Neutrophil (primary cell): ENCODE results near the gene NUDC.

Experiments
- H3K27ac ChIP-seq: fragments of 200-600 bp; sonication (generic); 2 replicates; pipeline ENCODE4 v1.5.1; 2016; ENCODE audit warnings: mild to moderate bottlenecking, moderate library complexity
- H3K27me3 ChIP-seq: fragments of 200-600 bp; sonication (generic); 2 replicates; pipeline ENCODE4 v1.6.0; 2016; ENCODE audit warnings: mild to moderate bottlenecking
- H3K36me3 ChIP-seq: fragments of 200-600 bp; sonication (generic); 2 replicates; pipeline ENCODE4 v1.5.1; 2017
- H3K4me1 ChIP-seq, 2 experiments: fragments of 200-600 bp in 1 of 2; sonication (generic) in 1 of 2; 1 replicate in 1 of 2; 2 replicates in 1 of 2; pipeline versions ENCODE4 v1.5.1 to v1.6.1; 2013 to 2016; ENCODE audit warnings: low read depth in 1 of 2, low read length in 1 of 2, mild to moderate bottlenecking in 1 of 2, moderate library complexity in 1 of 2; ENCODE audit not compliant: control insufficient read depth in 1 of 2, insufficient read depth in 1 of 2
- H3K4me3 ChIP-seq, 2 experiments: fragments of 200-600 bp in 1 of 2; sonication (generic) in 1 of 2; 1 replicate in 1 of 2; 2 replicates in 1 of 2; pipeline ENCODE4 v1.5.1; 2013 to 2016; ENCODE audit warnings: low read depth in 1 of 2, low read length in 1 of 2, mild to moderate bottlenecking in 1 of 2, moderate library complexity in 1 of 2
- H3K9me3 ChIP-seq: fragments of 200-600 bp; sonication (generic); 2 replicates; pipeline ENCODE4 v1.5.1; 2016
- CTCF ChIP-seq: fragments of 200-600 bp; sonication (generic); IDR thresholded peaks from 2 replicates; pipeline ENCODE4 v1.5.1; 2016; ENCODE audit warnings: antibody characterized with exemption

The NUDC gene

GRCh38 chr1:26913754-26914619 is 7.6 kb upstream of the NUDC start, which contains the start of gene NR0B2:
TSS of gene NR0B2 (minus strand) at chr1:26913975. CDS start at chr1:26913940, 35 bp downstream.
- no peak within 1 kb of the TSS for H3K27ac ChIP-seq
- TF ChIP-seq CTCF = no peak
- no peaks in the 10 kb centered on the region for H3K36me3 ChIP-seq
- no peaks in the 10 kb centered on the region for H3K9me3 ChIP-seq
- H3K4me3 ChIP-seq = no peak within 1 kb of the TSS
- no peaks in the 10 kb centered on the region for H3K27me3 ChIP-seq
- H3K4me1 ChIP-seq = no peaks in the 10 kb centered on the region

GRCh38 chr1:26915204-26915842 is 6.2 kb upstream of the NUDC start:
- Histone ChIP-seq H3K27me3 (no peaks in the 10 kb centered on the region), H3K36me3 (no peaks in the 10 kb centered on the region), H3K27ac (no peak overlapping the region), H3K4me1 (no peaks in the 10 kb centered on the region), H3K4me3 (no peak overlapping the region), H3K9me3 (no peaks in the 10 kb centered on the region)
- no peak for TF ChIP-seq CTCF

- no peaks in the 10 kb centered on the region for H3K27me3 ChIP-seq
- H3K27ac ChIP-seq = peak overlapping the region; percentile 67
- peaks cover 6% of the 10 kb centered on the region for H3K36me3 ChIP-seq
- TF ChIP-seq CTCF = no peak
- peaks cover 13 to 16% of the 10 kb centered on the region in 2 experiments for H3K4me1 ChIP-seq
- peak overlapping the region; percentile 94 to 98 for H3K4me3 ChIP-seq
- H3K9me3 ChIP-seq = no peaks in the 10 kb centered on the region
Measured at GRCh38 chr1:26921126-26921539, 410 bp upstream of the NUDC start.

GRCh38 chr1:26922431-26922729 is 837 bp downstream of the NUDC start:
- Histone ChIP-seq H3K36me3 (peaks cover 13% of the 10 kb centered on the region), H3K27ac (no peak overlapping the region), H3K27me3 (no peaks in the 10 kb centered on the region), H3K4me1 (peaks cover 13 to 16% of the 10 kb centered on the region in 2 experiments), H3K9me3 (no peaks in the 10 kb centered on the region), H3K4me3 (peak overlapping the region; percentile 94 to 98)
- no peak for TF ChIP-seq CTCF

- H3K36me3 ChIP-seq = peaks cover 17% of the 10 kb centered on the region
- TF ChIP-seq CTCF = no peak
- H3K27ac ChIP-seq = no peak overlapping the region
- no peak overlapping the region for H3K4me3 ChIP-seq
- peaks cover 13 to 16% of the 10 kb centered on the region in 2 experiments for H3K4me1 ChIP-seq
- no peaks in the 10 kb centered on the region for H3K27me3 ChIP-seq
- no peaks in the 10 kb centered on the region for H3K9me3 ChIP-seq
Measured at GRCh38 chr1:26922901-26923300, 1.4 kb downstream of the NUDC start.
